ENCODE data around the gene OGFOD2.

DNA sequence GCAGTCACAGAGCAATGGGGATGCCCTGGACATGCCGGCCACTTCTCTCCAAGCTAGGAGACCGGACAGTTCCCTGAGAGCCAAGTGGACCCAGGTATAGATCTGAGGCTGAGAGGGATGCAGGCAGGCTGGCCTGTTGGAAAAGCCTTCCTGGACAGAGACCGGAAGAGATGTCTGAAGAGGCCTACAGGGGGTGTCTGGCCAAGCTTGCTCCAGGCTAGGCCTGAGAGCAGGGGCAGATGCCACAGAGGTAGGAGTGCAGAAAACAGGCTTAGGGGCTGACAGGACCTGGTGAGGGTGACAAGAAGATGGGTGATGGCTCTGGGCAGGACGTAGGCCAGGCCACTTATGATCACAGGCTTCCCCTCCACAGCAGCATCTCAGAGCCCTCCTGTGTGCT lies 35.6 kb downstream of the OGFOD2 start:
- no peak for TF ChIP-seq CTCF (IDR thresholded peaks at IDR 0.05; ENCODE audit: low read length)
- no peak for TF ChIP-seq EZH2 (IDR thresholded peaks at IDR 0.05; ENCODE audit: borderline replicate concordance, low read length)
